ENCODE measurements around the gene KCNQ1OT1. TPM values are rescaled to one million over a fixed set of nuclear protein-coding genes. Genes with fewer than 3 reads are reported as not detected.

Gene KCNQ1OT1
- total RNA-seq, 1 donor from 2014 or later, result 2.3 TPM

DNA sequence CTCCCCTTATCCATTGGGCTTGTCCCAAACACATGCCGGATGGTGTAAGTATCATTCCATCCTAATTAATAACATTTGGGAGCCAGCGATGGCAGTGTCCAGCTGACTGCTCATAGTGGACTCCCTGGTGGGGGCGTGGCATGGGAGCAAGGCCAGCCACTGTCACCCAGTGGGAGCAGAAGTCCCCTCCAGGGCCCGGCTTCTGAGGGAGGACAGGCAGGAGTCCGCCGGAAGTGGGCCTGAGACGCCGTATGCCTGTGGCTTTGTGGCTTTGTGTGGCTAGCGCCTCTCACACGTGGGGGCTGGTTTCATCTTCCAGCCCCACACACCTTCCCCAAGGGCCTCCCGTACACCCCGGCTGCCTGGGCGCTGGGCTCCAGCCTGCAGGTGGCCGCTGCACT lies 130.5 kb downstream of the KCNQ1OT1 start:
- H3K9me3 ChIP-seq (ENCODE audit: low read depth), result no peaks in the 10 kb centered on the region
- no peak for DNase-seq (ENCODE audit: low spot score)
- H3K4me2 ChIP-seq, result no peak overlapping the region
- Mint-ChIP-seq H3K36me3 (no peaks in the 10 kb centered on the region), H3K4me1 (no peaks in the 10 kb centered on the region), H3K4me3 (no peak overlapping the region), H3K27me3 (ENCODE audit: insufficient read depth, low read depth) (peaks cover 8% of the 10 kb centered on the region), H3K27ac (peak overlapping the region; percentile 72), H3K9me3 (no peaks in the 10 kb centered on the region)
- no peak overlapping the region for H3K27ac ChIP-seq
- no peaks in the 10 kb centered on the region for H3K79me2 ChIP-seq (ENCODE audit: low read depth)
- H3K36me3 ChIP-seq, result no peaks in the 10 kb centered on the region
- H2AFZ ChIP-seq (replicated peaks), result no peak overlapping the region
- no peak overlapping the region for H3K9ac ChIP-seq
- no peaks in the 10 kb centered on the region for H4K20me1 ChIP-seq (ENCODE audit: low read depth)
- H3K27me3 ChIP-seq, result peaks cover 26% of the 10 kb centered on the region
- no peaks in the 10 kb centered on the region for H3K4me1 ChIP-seq
- TF ChIP-seq EZH2phosphoT487 (IDR thresholded peaks at IDR 0.05), result no peak
- TF ChIP-seq, protein P1, sequence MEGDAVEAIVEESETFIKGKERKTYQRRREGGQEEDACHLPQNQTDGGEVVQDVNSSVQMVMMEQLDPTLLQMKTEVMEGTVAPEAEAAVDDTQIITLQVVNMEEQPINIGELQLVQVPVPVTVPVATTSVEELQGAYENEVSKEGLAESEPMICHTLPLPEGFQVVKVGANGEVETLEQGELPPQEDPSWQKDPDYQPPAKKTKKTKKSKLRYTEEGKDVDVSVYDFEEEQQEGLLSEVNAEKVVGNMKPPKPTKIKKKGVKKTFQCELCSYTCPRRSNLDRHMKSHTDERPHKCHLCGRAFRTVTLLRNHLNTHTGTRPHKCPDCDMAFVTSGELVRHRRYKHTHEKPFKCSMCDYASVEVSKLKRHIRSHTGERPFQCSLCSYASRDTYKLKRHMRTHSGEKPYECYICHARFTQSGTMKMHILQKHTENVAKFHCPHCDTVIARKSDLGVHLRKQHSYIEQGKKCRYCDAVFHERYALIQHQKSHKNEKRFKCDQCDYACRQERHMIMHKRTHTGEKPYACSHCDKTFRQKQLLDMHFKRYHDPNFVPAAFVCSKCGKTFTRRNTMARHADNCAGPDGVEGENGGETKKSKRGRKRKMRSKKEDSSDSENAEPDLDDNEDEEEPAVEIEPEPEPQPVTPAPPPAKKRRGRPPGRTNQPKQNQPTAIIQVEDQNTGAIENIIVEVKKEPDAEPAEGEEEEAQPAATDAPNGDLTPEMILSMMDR (IDR thresholded peaks at IDR 0.05), result no peak
- TF ChIP-seq EZH2 (IDR thresholded peaks at IDR 0.05), result no peak
- H3F3A ChIP-seq (ENCODE audit: low read depth), result no peaks in the 10 kb centered on the region
- no peak overlapping the region for H3K4me3 ChIP-seq

GRCh38 chr11:2567026-2567671 lies 132.6 kb downstream of the KCNQ1OT1 start:
- Mint-ChIP-seq H3K9me3 (no peaks in the 10 kb centered on the region), H3K36me3 (no peaks in the 10 kb centered on the region), H3K4me3 (no peak overlapping the region), H3K27me3 (ENCODE audit: insufficient read depth, low read depth) (peaks cover 6% of the 10 kb centered on the region), H3K27ac (no peak overlapping the region), H3K4me1 (no peaks in the 10 kb centered on the region)
- Histone ChIP-seq H3K36me3 (no peaks in the 10 kb centered on the region), H3F3A (ENCODE audit: low read depth) (no peaks in the 10 kb centered on the region), H3K4me2 (no peak overlapping the region), H3K27ac (no peak overlapping the region), H3K9me3 (ENCODE audit: low read depth) (no peaks in the 10 kb centered on the region), H4K20me1 (ENCODE audit: low read depth) (no peaks in the 10 kb centered on the region), H2AFZ (replicated peaks) (no peak overlapping the region), H3K4me1 (peaks cover 2% of the 10 kb centered on the region), H3K4me3 (no peak overlapping the region), H3K79me2 (ENCODE audit: low read depth) (no peaks in the 10 kb centered on the region), H3K27me3 (peaks cover 30% of the 10 kb centered on the region), H3K9ac (no peak overlapping the region)
- DNase-seq (ENCODE audit: low spot score), result no peak
- TF ChIP-seq EZH2phosphoT487 (IDR thresholded peaks at IDR 0.05), result no peak
- TF ChIP-seq EZH2 (IDR thresholded peaks at IDR 0.05), result no peak
- TF ChIP-seq, protein P1 (IDR thresholded peaks at IDR 0.05), result no peak

DNA sequence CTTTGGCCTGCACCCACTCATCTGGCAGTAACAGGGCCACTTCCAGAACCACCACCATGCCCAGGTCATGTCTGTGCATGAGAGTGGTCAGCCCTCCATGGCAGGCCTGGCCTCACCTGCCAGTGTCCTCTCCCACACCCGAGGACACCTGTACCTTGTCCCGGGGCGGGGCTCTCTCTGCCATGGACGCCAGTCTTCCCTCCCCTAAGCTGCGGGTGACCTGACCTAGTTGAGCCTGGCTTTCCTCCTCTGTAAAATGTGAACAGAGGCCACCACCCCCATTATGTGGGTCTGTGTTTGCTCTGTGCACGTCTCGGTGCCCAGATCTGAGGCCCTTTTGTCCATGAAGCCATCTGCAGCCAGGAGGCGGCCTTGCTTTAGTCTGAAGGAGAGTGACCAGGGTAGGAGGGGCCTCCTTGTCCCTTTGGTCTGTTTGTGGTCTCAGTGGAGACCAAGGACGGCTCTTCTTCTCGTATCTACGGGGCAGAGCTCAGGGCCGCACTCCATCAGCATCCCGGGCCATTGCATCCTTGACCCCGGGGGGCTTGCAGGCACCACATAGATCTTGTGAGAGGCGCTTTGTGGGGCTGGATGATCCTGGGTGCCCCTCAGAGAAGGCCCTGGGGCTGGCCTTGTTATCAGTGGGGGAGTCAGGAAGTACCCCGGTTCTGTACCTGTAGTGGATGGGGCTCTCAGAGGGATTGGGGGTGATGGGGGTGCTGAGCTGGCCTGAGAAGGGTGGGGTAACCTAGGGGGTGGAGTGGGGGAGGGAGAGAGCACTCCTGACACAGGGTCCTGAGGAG lies 133.4 kb downstream of the KCNQ1OT1 start:
- Mint-ChIP-seq H3K36me3 (no peaks in the 10 kb centered on the region), H3K9me3 (no peaks in the 10 kb centered on the region), H3K27ac (peak overlapping the region; percentile 76), H3K27me3 (ENCODE audit: insufficient read depth, low read depth) (peaks cover 6% of the 10 kb centered on the region), H3K4me1 (no peaks in the 10 kb centered on the region), H3K4me3 (peak overlapping the region; percentile 13)
- H2AFZ ChIP-seq (replicated peaks), result no peak overlapping the region
- peaks cover 30% of the 10 kb centered on the region for H3K27me3 ChIP-seq
- peak; percentile 33 for DNase-seq (ENCODE audit: low spot score)
- H4K20me1 ChIP-seq (ENCODE audit: low read depth), result no peaks in the 10 kb centered on the region
- no peaks in the 10 kb centered on the region for H3K9me3 ChIP-seq (ENCODE audit: low read depth)
- TF ChIP-seq EZH2 (IDR thresholded peaks at IDR 0.05), result no peak
- TF ChIP-seq EZH2phosphoT487 (IDR thresholded peaks at IDR 0.05), result no peak
- TF ChIP-seq, protein P1 (IDR thresholded peaks at IDR 0.05), result peak; percentile 34
- H3K36me3 ChIP-seq, result no peaks in the 10 kb centered on the region
- no peak overlapping the region for H3K4me2 ChIP-seq
- H3K4me1 ChIP-seq, result peaks cover 2% of the 10 kb centered on the region
- H3K27ac ChIP-seq, result no peak overlapping the region
- no peaks in the 10 kb centered on the region for H3K79me2 ChIP-seq (ENCODE audit: low read depth)
- no peak overlapping the region for H3K9ac ChIP-seq
- H3F3A ChIP-seq (ENCODE audit: low read depth), result no peaks in the 10 kb centered on the region
- H3K4me3 ChIP-seq, result no peak overlapping the region
